ENCODE results near the gene HBM.

Gene HBM

DNA sequence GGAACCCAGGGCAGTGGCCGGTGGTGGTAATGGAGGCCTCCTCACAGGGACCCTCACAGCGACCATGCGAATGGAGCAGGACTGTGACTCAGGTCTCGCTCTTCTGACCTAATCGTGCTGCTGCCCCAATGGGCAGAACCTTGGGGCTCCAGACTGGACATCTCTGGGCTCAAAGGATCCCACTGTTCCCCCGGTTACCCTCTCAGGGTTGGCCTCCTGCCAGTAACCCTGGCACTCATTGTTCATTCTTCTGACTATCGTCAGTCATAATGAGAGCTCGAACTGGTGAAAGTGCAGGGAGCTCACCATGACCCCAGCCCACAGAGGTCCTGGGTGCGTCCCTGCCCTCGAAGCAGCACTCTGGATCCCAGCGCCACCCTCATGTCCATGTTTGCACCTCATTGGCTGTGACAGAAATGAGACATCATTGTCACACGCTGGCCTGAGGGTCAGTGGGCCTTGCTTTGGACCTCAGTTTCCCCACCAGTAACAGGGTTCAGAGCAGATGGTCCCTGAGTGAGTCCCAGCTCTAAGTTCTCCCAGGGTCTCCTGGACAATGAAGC is 23.3 kb upstream of the HBM start:
- intact Hi-C loops (cut with DNase I; ENCODE audit: low total_unique reads) = no loop called here
- TF ChIP-seq, protein P1, sequence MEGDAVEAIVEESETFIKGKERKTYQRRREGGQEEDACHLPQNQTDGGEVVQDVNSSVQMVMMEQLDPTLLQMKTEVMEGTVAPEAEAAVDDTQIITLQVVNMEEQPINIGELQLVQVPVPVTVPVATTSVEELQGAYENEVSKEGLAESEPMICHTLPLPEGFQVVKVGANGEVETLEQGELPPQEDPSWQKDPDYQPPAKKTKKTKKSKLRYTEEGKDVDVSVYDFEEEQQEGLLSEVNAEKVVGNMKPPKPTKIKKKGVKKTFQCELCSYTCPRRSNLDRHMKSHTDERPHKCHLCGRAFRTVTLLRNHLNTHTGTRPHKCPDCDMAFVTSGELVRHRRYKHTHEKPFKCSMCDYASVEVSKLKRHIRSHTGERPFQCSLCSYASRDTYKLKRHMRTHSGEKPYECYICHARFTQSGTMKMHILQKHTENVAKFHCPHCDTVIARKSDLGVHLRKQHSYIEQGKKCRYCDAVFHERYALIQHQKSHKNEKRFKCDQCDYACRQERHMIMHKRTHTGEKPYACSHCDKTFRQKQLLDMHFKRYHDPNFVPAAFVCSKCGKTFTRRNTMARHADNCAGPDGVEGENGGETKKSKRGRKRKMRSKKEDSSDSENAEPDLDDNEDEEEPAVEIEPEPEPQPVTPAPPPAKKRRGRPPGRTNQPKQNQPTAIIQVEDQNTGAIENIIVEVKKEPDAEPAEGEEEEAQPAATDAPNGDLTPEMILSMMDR (IDR thresholded peaks at IDR 0.05) = no peak
- Histone ChIP-seq H3K4me1 (peaks cover 0 to 9% (median 3%) of the 10 kb centered on the region in 4 donors), H3K36me3 (no peaks in the 10 kb centered on the region), H3K9me3 (no peaks in the 10 kb centered on the region), H3K27me3 (peaks cover 0 to 16% of the 10 kb centered on the region in 2 donors), H3K4me3 (no peak overlapping the region), H3K27ac (no peak overlapping the region)
- no peak for DNase-seq

DNA sequence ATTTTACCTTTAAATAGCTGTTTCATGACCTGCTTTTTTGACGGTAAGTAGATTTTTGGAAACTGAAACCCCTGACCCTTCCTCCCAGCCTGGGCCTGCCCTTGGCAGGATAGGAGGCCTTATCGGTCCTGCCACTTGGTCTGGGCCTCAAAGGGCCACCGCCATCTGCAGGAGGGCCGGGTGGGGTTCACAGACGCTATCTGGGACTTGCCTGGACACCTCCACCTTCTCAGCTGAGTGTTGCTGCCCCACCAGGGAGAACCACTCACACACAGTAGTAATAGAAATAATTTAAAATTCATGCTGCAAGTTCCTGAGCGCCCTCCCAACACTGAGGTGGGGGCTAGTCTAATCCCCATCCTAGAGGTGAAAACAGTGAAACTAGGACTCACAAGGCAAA is 22.7 kb upstream of the HBM start:
- Histone ChIP-seq H3K4me1 (peaks cover 0 to 4% (median 0%) of the 10 kb centered on the region in 4 donors), H3K9me3 (no peaks in the 10 kb centered on the region), H3K36me3 (no peaks in the 10 kb centered on the region), H3K27ac (no peak overlapping the region), H3K27me3 (peaks cover 0 to 16% of the 10 kb centered on the region in 2 donors), H3K4me3 (no peak overlapping the region)
- intact Hi-C loops (cut with DNase I; ENCODE audit: low total_unique reads) = no loop called here
- TF ChIP-seq, protein P1 (IDR thresholded peaks at IDR 0.05) = no peak
- no peak for DNase-seq

DNA sequence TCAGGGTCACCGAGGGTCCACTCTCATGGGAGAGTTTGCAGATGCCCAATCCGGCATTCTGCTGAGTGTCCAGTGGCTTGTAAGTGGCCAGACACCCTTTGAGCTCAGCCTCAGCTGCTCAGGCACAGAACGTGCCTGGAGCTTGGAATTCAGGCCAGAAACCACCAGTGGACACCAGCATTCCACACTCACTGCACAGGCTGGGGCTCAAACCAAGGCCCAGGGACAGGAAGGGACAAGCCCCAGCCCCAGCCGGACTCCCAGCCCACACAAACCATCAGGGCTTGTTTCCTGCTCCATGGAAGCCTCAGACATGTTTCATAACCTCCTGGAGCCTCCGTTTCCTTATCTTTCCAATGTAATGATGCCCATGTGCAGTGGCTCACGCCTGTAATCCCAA is 22.3 kb upstream of the HBM start:
- TF ChIP-seq, protein P1 (IDR thresholded peaks at IDR 0.05) = no peak
- no peak overlapping the region for H3K4me3 ChIP-seq
- DNase-seq = no peak
- peaks cover 0 to 18% of the 10 kb centered on the region in 2 donors for H3K27me3 ChIP-seq
- H3K9me3 ChIP-seq = no peaks in the 10 kb centered on the region
- no peak overlapping the region for H3K27ac ChIP-seq
- H3K36me3 ChIP-seq = no peaks in the 10 kb centered on the region
- intact Hi-C loops (cut with DNase I; ENCODE audit: low total_unique reads) = no loop called here
- peaks cover 0 to 4% (median 0%) of the 10 kb centered on the region in 4 donors for H3K4me1 ChIP-seq

DNA sequence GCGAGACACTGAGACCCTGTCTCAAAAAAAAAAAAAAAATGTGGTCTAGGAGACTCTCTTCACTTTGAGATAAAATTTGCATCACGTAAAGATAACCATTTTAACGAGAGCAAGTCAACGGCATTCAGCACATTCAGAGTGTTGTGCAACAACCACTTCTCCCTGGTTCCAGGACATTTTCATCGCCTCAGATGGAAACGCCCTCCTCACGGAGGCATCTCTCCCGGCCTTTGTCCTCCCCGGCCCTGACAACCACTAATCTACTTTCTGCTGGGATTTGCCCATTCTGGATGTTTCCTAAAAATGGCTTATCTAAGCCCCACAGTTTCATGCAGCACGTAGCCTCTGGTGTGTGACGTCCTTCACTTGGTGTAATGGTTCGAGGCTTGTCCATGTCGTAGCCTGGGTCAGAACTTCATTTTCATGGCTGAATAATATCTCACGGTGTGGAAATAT is 21.0 kb upstream of the HBM start:
- Histone ChIP-seq H3K36me3 (no peaks in the 10 kb centered on the region), H3K27ac (no peak overlapping the region), H3K27me3 (peaks cover 0 to 23% of the 10 kb centered on the region in 2 donors), H3K4me3 (no peak overlapping the region), H3K9me3 (no peaks in the 10 kb centered on the region), H3K4me1 (no peaks in the 10 kb centered on the region)
- TF ChIP-seq, protein P1 (IDR thresholded peaks at IDR 0.05) = no peak
- no peak for DNase-seq
- intact Hi-C loops (cut with DNase I; ENCODE audit: low total_unique reads) = no loop called here

DNA sequence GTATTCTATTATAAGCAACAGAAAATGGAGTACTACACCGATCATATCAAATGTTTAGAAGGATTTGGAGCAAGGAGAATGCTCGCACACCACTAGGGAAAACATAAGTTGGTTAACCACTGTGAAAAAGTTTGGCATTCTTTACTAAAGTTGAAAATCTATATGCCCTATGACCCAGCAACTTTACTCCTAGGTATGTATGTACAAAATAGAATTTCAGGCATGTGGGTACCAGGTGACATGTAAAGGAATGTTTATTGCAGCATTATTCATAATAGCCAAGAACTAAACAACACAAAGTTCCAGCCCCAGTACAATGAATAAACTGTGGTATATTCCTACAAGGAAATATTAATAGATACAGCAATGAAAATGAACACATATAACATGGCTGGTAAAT is 19.1 kb upstream of the HBM start:
- DNase-seq = no peak
- Histone ChIP-seq H3K9me3 (no peaks in the 10 kb centered on the region), H3K27me3 (peaks cover 0 to 35% of the 10 kb centered on the region in 2 donors), H3K4me3 (no peak overlapping the region), H3K4me1 (no peaks in the 10 kb centered on the region), H3K36me3 (no peaks in the 10 kb centered on the region), H3K27ac (no peak overlapping the region)
- TF ChIP-seq, protein P1 (IDR thresholded peaks at IDR 0.05) = no peak
- intact Hi-C loops (cut with DNase I; ENCODE audit: low total_unique reads) = no loop called here

All from tibial artery (tissue), 4 donors.